ENCODE measurements around the gene ISM1. TPM values are rescaled to one million over a fixed set of nuclear protein-coding genes. Genes with fewer than 3 reads are reported as not detected.

Gene ISM1
- total RNA-seq, 2 donors from 2014 or later, result 25.8 to 42.7 TPM

GRCh38 chr20:13274275-13274861 lies 53.3 kb downstream of the ISM1 start:
- no peak for DNase-seq (ENCODE audit: low spot score)
- intact Hi-C loops (cut with DNase I), result no loop called here

GRCh38 chr20:13276945-13277541 lies 56.0 kb downstream of the ISM1 start:
- no peak for DNase-seq (ENCODE audit: low spot score)
- intact Hi-C loops (cut with DNase I), result no loop called here

DNA sequence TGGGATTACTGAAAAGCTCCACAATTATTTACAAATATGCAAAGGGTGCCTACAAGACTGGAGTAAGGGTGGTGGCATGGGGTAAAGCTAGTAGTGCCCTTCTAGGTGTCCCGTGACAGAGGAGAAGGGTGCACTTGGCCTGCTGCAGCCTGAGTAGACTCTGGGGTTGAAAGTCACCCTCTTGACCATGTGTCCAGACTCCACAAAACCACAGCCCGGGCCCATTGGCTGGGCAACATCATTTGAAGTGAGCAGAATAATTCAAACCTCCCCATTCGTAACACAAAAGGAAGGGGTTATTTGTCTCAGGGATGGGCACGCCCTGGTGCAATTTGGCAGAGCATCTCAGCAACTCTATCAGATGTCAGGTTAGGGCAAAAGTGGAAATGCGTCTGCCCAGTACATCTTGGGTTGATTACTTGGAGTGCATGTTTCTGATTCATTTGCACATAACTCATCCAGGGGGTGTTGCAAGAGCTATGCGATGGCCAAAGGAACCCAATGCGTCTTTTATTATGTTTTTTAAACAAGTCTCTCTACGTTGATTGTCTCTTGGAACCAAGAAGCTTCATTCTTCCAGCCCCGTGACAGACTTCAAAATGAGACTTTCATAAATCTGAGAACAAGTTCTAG lies 56.7 kb downstream of the ISM1 start:
- intact Hi-C loops (cut with DNase I), result no loop called here

DNA sequence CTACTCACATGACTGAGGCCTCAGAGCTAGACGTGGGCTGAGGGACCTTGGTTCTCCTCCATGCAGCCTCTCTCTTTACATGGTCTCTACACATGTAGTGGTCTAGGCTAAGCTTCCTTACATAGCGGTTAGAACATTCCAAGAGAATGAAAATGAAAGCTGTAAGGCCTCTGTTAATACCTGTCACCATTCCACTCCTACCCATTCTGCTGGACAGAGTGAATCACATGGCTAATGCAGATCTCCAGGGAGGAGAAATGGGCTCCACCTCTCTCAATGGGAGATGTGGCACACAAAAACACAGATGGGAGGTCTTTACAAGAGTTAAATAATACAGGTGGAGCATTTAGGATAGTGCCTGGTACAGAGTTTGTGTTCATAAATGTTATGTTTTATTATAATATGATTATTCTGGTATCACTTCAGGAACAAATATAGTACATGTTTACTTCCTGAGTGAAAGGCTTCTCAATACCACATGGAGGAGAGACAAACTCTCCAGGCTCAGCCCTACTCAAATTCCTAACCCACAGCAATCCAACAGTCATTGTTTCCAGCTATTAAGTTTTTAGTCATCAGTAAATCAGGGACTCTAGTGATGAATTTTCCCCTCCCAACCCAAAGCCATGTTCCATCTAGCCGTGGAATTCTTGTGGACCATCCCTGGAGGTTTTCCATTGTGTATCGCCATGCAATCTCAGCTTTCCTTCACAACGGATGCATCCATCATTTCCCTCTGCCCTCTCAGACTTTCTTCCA lies 57.9 kb downstream of the ISM1 start:
- intact Hi-C loops (cut with DNase I), result no loop called here
- DNase-seq (ENCODE audit: low spot score), result no peak

More for the DNA sequence above, 56.7 kb downstream of the ISM1 start:
- no peak for DNase-seq (ENCODE audit: low spot score)

DNA sequence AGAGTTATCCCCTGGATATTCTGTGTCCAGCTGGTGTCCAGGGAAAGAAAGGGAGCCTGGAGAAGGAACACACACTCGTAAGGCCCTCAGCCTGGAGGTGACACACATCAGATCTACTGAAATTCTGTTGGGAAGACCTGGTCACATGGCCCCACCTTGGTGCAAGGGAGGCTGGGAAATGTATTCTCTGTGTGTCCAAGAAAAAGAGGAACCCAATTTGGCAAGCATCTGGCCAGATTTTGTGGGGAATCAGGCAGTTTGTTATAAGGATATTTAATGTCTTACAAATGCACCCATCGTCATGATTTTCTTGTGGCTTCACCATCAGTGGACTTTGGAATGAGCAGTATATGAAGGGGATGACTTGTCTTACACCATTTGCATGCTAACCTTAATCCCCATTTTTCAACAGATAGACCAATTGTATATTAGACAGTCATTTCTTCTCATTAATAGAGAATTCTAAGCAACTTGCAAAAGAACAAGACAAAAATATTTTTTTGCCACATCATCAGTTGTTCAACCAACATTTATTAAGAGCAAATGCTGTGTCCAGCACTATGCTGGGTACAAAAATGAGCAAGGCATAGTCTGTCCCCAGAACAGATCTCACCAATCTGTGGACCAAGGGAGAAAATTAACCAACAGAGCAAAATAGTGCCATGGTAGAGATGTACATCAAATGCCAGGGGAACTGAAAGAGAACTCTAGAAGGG lies 59.7 kb downstream of the ISM1 start:
- DNase-seq (ENCODE audit: low spot score), result no peak
- intact Hi-C loops (cut with DNase I), result no loop called here

DNA sequence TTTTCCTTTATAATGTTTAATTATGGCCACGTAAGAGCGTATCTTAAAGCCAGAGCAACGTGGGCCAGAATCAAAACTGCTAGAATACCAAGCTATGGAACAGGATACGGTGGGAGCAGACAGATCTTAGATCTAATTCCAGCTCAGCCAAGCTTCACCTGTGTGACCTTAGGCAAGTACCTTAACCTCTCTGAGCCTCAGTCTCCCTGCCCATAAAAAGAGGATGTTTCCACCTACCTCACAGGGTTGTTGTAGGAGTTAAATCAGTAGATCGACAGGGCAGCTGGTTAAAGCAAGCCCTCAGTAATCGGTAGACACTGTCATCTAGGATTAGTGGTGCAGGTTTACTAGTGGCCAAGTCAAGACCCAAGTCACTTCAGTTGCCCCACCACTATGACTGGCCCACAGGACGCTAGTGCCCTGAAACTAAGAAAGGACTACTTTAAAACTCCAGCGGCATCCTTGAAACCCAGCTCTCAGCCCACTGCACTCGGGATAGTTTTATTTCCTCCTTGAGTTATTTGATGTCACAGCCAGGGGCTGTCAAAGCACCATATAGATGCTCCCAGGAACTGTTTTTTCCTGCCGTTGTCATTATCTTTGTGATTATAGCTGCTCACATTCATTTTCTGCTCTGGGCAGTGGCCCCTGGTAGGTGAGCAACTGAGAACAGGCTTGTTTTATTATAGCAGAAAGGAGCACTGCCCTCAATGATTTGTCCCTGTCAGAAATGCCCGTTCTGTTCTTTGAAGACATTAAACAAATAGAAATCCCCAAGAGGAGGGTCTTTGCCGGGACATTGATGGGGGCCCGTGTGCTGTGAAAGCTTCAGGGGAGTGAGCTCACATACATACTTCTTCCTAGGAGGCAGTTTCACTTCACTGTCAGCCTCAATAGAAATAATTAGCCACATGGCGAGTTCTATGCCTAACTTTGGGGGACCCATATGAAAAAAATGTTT lies 63.1 kb downstream of the ISM1 start:
- DNase-seq (ENCODE audit: low spot score), result no peak
- intact Hi-C loops (cut with DNase I), result no loop called here

DNA sequence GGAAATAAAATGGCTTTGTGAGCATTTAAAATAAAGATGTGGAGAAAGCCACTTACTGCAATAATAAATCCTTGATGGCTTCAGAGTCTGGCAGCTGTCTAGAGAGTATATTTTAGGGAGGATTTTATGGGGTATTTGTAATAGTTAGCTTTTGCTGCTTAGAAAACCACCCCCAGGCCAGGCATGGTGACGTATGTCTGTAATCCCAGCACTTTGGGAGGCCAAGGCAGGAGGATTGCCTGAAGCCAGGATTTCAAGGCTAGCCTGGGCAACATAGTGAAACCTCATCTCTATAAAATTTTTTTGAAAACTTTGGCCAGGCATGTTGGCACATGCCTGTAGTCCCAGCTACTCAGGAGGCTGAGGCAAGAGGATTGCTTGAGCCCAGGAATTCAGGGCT lies 63.8 kb downstream of the ISM1 start:
- intact Hi-C loops (cut with DNase I), result no loop called here

DNA sequence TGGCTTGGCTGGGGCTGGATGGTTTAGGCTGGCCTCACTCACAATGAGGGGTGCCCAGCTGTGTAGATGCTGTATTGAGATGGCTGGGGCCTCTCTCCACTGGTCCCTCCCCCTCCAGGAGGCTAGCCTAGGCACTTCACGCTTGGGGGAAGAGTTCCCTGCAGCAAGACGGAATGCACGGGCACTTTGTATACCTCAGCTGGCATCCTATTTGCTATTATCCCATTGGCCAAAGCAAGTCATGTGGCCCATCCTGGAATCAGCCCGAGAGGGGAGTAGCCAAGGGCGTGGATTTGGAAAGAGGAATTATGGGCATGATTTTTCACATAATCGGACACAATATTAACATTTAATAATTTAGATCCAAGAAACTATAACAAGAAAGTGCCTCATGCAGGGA lies 64.3 kb downstream of the ISM1 start:
- DNase-seq (ENCODE audit: low spot score), result no peak
- intact Hi-C loops (cut with DNase I), result no loop called here

More for the DNA sequence above, 63.8 kb downstream of the ISM1 start:
- DNase-seq (ENCODE audit: low spot score), result no peak

DNA sequence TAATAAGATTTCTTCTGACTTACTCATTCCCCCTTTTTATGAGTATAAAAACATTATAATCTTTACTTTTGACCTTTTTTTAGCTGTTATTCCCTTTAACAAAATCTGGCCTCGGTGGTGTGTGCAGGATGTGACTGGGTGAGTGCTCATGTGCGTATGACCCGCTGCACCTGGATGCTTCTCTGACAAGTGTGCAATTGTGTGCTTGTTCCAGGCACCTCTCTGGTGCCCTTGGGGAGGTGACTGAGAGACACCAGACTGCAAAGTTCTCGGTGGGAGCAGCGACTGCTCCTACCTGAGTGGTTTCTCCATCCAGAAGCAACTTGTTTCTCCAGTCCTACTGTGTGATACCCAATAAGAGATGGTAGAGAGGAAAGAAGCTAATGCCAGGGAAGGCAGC lies 65.0 kb downstream of the ISM1 start:
- intact Hi-C loops (cut with DNase I), result no loop called here

GRCh38 chr20:13286607-13287006 lies 65.5 kb downstream of the ISM1 start:
- DNase-seq (ENCODE audit: low spot score), result no peak
- intact Hi-C loops (cut with DNase I), result no loop called here

More for the DNA sequence above, 65.0 kb downstream of the ISM1 start:
- DNase-seq (ENCODE audit: low spot score), result no peak

- DNase-seq (ENCODE audit: low spot score), result no peak
- intact Hi-C loops (cut with DNase I), result no loop called here
Observed at GRCh38 chr20:13288357-13288756, 67.3 kb downstream of the ISM1 start.

GRCh38 chr20:13289031-13289430 lies 68.0 kb downstream of the ISM1 start:
- no peak for DNase-seq (ENCODE audit: low spot score)
- intact Hi-C loops (cut with DNase I), result no loop called here

- intact Hi-C loops (cut with DNase I), result loop anchor here in 1 of 2 donors (10.0 kb wide), 1 partner anchor 1616 kb away; no protein-coding TSS in a partner anchor
- DNase-seq (ENCODE audit: low spot score), result no peak
Observed at GRCh38 chr20:13290724-13291123, 69.7 kb downstream of the ISM1 start.

DNA sequence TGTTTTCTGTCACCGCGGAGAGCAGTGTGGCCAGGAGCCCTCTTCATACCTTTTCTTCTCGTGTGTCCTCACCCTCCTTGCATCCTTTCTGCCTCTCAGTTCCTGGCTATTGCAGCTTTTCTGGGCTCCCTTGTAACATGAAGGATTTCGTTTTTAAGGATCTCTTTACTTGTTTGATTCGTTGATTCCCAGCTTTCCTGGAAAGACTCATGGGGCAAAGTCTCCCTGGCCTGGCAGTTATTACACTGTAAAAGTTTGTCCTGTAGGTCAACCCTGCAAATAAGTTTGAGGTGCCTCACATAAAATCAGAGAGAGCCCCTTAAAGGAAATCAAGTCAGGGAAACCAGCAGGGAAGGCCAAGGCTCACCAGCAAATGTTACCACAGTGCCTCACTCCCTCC lies 70.1 kb downstream of the ISM1 start:
- intact Hi-C loops (cut with DNase I), result loop anchor here in 1 of 2 donors (10.0 kb wide), 1 partner anchor 1616 kb away; no protein-coding TSS in a partner anchor
- no peak for DNase-seq (ENCODE audit: low spot score)

- intact Hi-C loops (cut with DNase I), result loop anchor here in 1 of 2 donors (10.0 kb wide), 1 partner anchor 1618 kb away; no protein-coding TSS in a partner anchor
- no peak for DNase-seq (ENCODE audit: low spot score)
Observed at GRCh38 chr20:13292201-13292885, 71.3 kb downstream of the ISM1 start.

- intact Hi-C loops (cut with DNase I), result loop anchor here in 1 of 2 donors (10.0 kb wide), 1 partner anchor 1620 kb away; no protein-coding TSS in a partner anchor
- no peak for DNase-seq (ENCODE audit: low spot score)
Observed at GRCh38 chr20:13294522-13294921, 73.4 kb downstream of the ISM1 start.

GRCh38 chr20:13295637-13296036 lies 74.6 kb downstream of the ISM1 start:
- DNase-seq (ENCODE audit: low spot score), result no peak
- intact Hi-C loops (cut with DNase I), result loop anchor here in 1 of 2 donors (10.0 kb wide), 1 partner anchor 1621 kb away; no protein-coding TSS in a partner anchor

Measured in posterior vena cava (tissue), 2 donors.